Measurements from ENCODE around the gene LILRA5. TPM values are rescaled to one million over a fixed set of nuclear protein-coding genes. Genes with fewer than 3 reads are reported as not detected.
"Not testable (repeated sequence)": the region's sequence is repeated elsewhere in the genome, so short reads cannot be mapped to it uniquely, and the experiment has no call there.

The LILRA5 gene
- total RNA-seq, 2 donors from 2014 or later = not detected

GRCh38 chr19:54339646-54340358, 26.8 kb upstream of the LILRA5 start:
- H3K27ac Mint-ChIP-seq = no peak overlapping the region
- no peaks in the 10 kb centered on the region for H3K4me1 Mint-ChIP-seq (ENCODE audit: low read depth)

DNA sequence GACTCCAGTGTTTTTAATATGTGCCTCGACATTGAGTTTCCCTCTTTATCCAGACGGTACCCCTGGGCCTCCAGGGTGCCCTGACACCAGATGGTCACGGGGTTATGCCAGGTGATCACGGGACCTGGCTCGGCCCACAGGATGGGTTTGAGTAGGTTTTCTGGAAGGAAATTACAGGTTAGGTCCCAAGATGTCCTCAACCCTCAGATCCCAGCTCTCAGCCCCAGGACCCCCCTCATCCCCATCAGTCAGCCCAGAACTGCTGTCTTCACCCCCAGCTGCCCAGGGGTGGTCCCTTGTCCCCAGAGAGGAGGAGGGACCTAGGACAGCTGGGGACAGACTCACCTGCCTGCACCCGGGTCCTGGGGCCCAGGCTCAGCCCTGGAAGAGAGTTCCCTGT, 25.6 kb upstream of the LILRA5 start:
- H3K4me3 Mint-ChIP-seq = no peak overlapping the region
- no peaks in the 10 kb centered on the region for H3K36me3 Mint-ChIP-seq (ENCODE audit: insufficient read depth in 2 of 2)
- peaks cover 5% of the 10 kb centered on the region for H3K4me1 Mint-ChIP-seq (ENCODE audit: low read depth)
- no peaks in the 10 kb centered on the region for H3K9me3 Mint-ChIP-seq
- DNase-seq = no peak
- H3K27ac Mint-ChIP-seq = no peak overlapping the region
- no peak for ATAC-seq (replicated peaks in 1 of 2)
- peaks cover 9% of the 10 kb centered on the region for H3K27me3 Mint-ChIP-seq (ENCODE audit: low read depth)

More at GRCh38 chr19:54339646-54340358, 26.8 kb upstream of the LILRA5 start:
- DNase-seq (no peak), ATAC-seq (replicated peaks in 1 of 2) (no peak)
- H3K4me3 Mint-ChIP-seq = no peak overlapping the region
- no peaks in the 10 kb centered on the region for H3K9me3 Mint-ChIP-seq
- H3K36me3 Mint-ChIP-seq (ENCODE audit: insufficient read depth in 2 of 2) = no peaks in the 10 kb centered on the region
- H3K27me3 Mint-ChIP-seq (ENCODE audit: low read depth) = no peaks in the 10 kb centered on the region

GRCh38 chr19:54337858-54338230, 24.9 kb upstream of the LILRA5 start:
- no peak overlapping the region for H3K27ac Mint-ChIP-seq
- DNase-seq (no peak), ATAC-seq (replicated peaks in 1 of 2) (no peak)
- H3K4me1 Mint-ChIP-seq (ENCODE audit: low read depth) = peaks cover 5% of the 10 kb centered on the region
- no peaks in the 10 kb centered on the region for H3K9me3 Mint-ChIP-seq
- H3K4me3 Mint-ChIP-seq = no peak overlapping the region
- no peaks in the 10 kb centered on the region for H3K36me3 Mint-ChIP-seq (ENCODE audit: insufficient read depth in 2 of 2)
- H3K27me3 Mint-ChIP-seq (ENCODE audit: low read depth) = peaks cover 16% of the 10 kb centered on the region

DNA sequence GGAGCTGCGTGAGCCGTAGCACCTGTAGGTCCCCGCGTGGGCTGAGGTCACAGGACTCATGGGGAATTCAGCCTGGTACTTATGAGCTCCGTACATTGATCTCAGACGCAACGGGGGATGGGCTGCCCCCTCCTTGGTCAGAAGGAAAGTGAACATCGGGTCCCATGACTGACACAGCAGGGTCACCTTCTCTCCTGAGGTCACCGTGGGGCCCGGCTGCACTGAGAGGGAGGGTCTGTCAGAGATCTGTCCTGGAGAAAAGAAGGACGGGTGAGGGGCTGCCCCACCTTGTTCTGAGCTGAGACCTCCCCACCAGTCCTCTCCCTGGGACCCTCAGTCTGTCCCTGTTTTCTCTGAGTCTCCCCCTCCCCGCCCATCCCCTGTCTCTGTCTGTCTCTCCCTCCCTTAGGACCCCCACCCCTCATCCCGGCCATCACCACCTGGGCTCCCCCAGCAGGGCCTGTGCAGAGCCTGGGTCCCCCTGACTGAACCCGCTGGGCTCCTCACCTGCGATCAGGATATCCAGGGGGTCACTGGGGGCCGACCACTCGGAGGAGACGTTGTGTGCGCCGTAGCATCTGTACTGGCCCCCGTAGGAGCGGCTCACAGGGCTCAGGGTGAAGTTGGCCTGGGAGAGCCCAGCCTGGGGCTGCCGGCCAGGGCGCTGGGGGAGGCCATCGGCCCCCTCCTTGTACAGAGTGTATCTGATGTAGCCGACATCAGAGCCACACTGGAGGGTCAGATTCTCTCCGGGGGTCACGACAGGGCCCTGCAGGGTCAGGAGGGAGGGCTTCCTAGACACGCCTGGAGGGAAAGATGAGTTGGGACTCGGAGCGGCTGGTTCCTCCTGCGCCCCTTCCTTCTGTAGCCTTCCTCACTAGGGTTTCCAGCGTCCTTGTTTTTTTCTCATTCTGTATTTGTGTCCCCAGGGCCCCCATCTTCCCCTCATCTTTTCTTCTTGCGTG, 24.2 kb upstream of the LILRA5 start:
- Mint-ChIP-seq H3K4me3 (no peak overlapping the region), H3K9me3 (no peaks in the 10 kb centered on the region)

GRCh38 chr19:54335979-54336892, 23.3 kb upstream of the LILRA5 start:
- DNase-seq (no peak), ATAC-seq (replicated peaks in 1 of 2) (no peak)
- Mint-ChIP-seq H3K27ac (no peak overlapping the region), H3K36me3 (ENCODE audit: insufficient read depth in 2 of 2) (no peaks in the 10 kb centered on the region), H3K27me3 (ENCODE audit: low read depth) (peaks cover 18% of the 10 kb centered on the region), H3K4me1 (ENCODE audit: low read depth) (peaks cover 5% of the 10 kb centered on the region), H3K9me3 (no peaks in the 10 kb centered on the region), H3K4me3 (no peak overlapping the region)

More for the DNA sequence above, 24.2 kb upstream of the LILRA5 start:
- DNase-seq = no peak
- ATAC-seq (replicated peaks in 1 of 2) = no peak
- Mint-ChIP-seq H3K4me1 (ENCODE audit: low read depth) (peaks cover 5% of the 10 kb centered on the region), H3K27me3 (ENCODE audit: low read depth) (peaks cover 18% of the 10 kb centered on the region), H3K36me3 (ENCODE audit: insufficient read depth in 2 of 2) (no peaks in the 10 kb centered on the region), H3K27ac (no peak overlapping the region)

GRCh38 chr19:54335164-54335563, 22.2 kb upstream of the LILRA5 start:
- no peak for DNase-seq
- no peak for ATAC-seq (replicated peaks in 1 of 2)
- no peaks in the 10 kb centered on the region for H3K36me3 Mint-ChIP-seq (ENCODE audit: insufficient read depth in 2 of 2)
- H3K9me3 Mint-ChIP-seq = no peaks in the 10 kb centered on the region
- H3K27ac Mint-ChIP-seq = no peak overlapping the region
- H3K4me3 Mint-ChIP-seq = no peak overlapping the region
- peaks cover 18% of the 10 kb centered on the region for H3K27me3 Mint-ChIP-seq (ENCODE audit: low read depth)
- peaks cover 5% of the 10 kb centered on the region for H3K4me1 Mint-ChIP-seq (ENCODE audit: low read depth)

DNA sequence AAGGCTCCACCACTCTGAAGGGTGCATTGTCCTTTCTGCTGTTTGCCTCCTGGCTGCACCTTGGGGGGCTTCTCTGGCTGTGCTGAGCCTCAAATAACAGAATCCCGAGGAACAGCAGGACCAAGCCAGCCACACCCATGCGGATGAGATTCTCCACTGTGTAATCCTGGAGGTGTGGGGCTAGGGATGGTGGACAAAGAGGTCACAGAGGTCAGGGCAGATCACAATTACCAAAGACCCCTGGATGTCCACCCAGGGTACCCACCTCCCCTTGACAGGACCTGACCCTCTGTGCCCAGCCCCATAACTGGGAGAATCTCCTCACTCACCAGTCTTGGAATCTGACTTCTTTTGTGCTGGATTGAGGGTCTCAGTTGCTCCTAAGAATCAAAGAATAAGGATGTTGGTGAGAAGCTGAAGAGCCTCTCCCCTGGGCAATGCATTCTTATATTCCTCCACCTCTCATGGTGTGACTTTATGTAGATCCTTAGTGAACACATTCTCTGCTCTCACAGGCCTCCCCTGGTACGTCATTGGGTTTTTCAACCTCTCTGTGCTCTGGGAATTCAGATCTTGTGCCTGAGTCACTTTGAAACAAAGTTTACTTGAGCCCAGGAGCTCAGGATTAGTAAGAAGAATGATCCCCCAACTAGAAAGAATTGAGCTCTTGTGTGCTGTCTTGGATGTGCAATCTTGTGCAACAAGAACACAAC, 20.8 kb upstream of the LILRA5 start:
- no peak overlapping the region for H3K4me3 Mint-ChIP-seq
- peaks cover 1 to 3% of the 10 kb centered on the region in 2 donors for H3K9me3 Mint-ChIP-seq
- ATAC-seq (replicated peaks in 1 of 2) (no peak), DNase-seq (no peak)
- peaks cover 18% of the 10 kb centered on the region for H3K27me3 Mint-ChIP-seq (ENCODE audit: low read depth)
- no peak overlapping the region for H3K27ac Mint-ChIP-seq
- peaks cover 0 to 1% of the 10 kb centered on the region in 2 donors for H3K36me3 Mint-ChIP-seq (ENCODE audit: insufficient read depth in 2 of 2)
- H3K4me1 Mint-ChIP-seq (ENCODE audit: low read depth) = peaks cover 13% of the 10 kb centered on the region

DNA sequence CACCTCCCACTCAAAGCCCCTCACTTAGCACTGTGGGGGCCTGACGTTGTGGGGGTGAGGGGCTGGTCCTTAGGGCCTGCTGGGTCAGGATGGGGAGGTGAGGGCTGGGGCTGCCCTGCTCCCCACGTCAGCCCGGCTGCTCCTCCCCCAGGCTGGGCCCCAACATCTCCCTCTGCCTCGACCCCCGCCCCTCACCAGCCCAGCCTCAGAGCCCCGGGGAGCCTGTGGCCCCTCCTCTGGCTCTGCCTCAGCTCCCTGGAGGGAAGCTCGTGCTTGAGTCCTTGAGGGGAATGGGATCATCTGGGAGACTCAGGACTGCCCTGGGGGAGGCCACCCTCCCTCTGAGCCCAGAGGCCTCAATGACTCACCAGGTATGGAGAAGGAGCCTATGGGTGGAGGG, 19.2 kb upstream of the LILRA5 start:
- Mint-ChIP-seq H3K9me3 (peaks cover 2 to 3% of the 10 kb centered on the region in 2 donors), H3K27ac (no peak overlapping the region), H3K4me3 (no peak overlapping the region), H3K27me3 (ENCODE audit: low read depth) (peaks cover 18% of the 10 kb centered on the region), H3K36me3 (ENCODE audit: insufficient read depth in 2 of 2) (peaks cover 0 to 1% of the 10 kb centered on the region in 2 donors), H3K4me1 (ENCODE audit: low read depth) (peaks cover 24% of the 10 kb centered on the region)
- no peak for ATAC-seq (replicated peaks in 1 of 2)
- no peak for DNase-seq

GRCh38 chr19:54331626-54332025, 18.7 kb upstream of the LILRA5 start:
- H3K36me3 Mint-ChIP-seq (ENCODE audit: insufficient read depth in 2 of 2) = peaks cover 0 to 1% of the 10 kb centered on the region in 2 donors
- H3K9me3 Mint-ChIP-seq = peaks cover 2 to 3% of the 10 kb centered on the region in 2 donors
- DNase-seq = no peak
- H3K27me3 Mint-ChIP-seq (ENCODE audit: low read depth) = peaks cover 18% of the 10 kb centered on the region
- no peak for ATAC-seq (replicated peaks in 1 of 2)
- peaks cover 28% of the 10 kb centered on the region for H3K4me1 Mint-ChIP-seq (ENCODE audit: low read depth)
- no peak overlapping the region for H3K27ac Mint-ChIP-seq
- H3K4me3 Mint-ChIP-seq = no peak overlapping the region

DNA sequence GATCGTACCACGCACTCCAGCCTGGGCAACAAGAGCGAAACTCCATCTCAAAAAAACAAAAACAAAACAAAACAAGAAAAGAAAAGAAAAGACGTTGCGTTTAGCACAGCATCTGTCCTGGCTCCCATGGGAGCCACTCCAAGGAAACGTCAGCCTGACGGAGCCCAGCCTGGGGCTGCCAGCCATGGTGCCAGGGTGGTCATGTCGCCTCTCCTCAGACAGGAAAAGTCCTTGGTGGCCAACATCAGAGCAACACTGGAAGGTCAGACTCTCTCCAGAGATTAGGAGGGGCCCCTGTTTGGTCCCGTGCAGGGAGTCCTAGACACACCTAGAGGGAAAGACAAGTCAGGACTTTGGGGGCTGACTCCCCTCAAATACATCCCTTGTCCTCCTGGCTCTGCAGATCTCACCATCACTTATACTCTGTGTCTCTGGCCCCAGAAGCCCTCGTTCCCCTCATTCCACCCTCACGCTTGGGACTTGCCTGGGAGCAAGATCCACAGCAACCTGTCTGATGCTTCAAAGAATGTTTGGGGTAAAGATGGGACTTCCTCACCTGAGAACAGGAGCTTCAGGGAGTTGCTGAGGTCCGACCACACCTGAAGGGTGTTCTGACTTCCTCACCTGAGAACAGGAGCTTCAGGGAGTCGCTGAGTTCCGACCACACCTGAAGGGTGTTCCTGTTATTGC, 16.7 kb upstream of the LILRA5 start:
- H3K27ac Mint-ChIP-seq = no peak overlapping the region
- peaks cover 28% of the 10 kb centered on the region for H3K4me1 Mint-ChIP-seq (ENCODE audit: low read depth)
- DNase-seq (no peak), ATAC-seq (replicated peaks in 1 of 2) (no peak)
- peaks cover 18% of the 10 kb centered on the region for H3K27me3 Mint-ChIP-seq (ENCODE audit: low read depth)
- peaks cover 2 to 3% of the 10 kb centered on the region in 2 donors for H3K9me3 Mint-ChIP-seq
- no peak overlapping the region for H3K4me3 Mint-ChIP-seq
- H3K36me3 Mint-ChIP-seq (ENCODE audit: insufficient read depth in 2 of 2) = peaks cover 0 to 1% of the 10 kb centered on the region in 2 donors

DNA sequence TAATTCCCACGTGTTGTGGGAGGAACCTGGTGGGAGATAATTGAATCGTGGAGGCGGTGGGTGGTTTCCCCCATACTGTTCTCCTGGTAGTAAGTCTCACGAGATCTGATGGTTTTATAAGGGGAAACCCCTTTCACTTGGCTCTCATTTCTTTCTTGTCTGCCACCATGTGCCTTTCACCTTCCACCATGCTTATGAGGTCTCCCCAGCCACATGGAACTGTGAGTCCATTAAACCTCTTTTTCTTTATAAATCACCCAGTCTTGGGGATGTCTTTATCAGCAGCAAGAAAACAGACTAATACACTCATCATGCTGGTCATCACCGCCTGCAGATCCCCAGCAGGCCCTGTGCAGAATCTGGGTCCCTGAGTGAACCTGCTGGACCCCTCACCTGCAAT, 15.8 kb upstream of the LILRA5 start:
- Mint-ChIP-seq H3K27me3 (ENCODE audit: low read depth) (peaks cover 11% of the 10 kb centered on the region), H3K4me1 (ENCODE audit: low read depth) (peaks cover 22% of the 10 kb centered on the region)
- not testable (repeated sequence) for DNase-seq; ATAC-seq (replicated peaks in 1 of 2); H3K9me3 Mint-ChIP-seq; H3K36me3 Mint-ChIP-seq (ENCODE audit: insufficient read depth in 2 of 2); H3K27ac Mint-ChIP-seq; H3K4me3 Mint-ChIP-seq

- no peak for ATAC-seq (replicated peaks in 1 of 2)
- Mint-ChIP-seq H3K27me3 (ENCODE audit: low read depth) (peaks cover 19% of the 10 kb centered on the region), H3K4me3 (no peak overlapping the region), H3K27ac (no peak overlapping the region), H3K4me1 (ENCODE audit: low read depth) (peaks cover 22% of the 10 kb centered on the region), H3K36me3 (ENCODE audit: insufficient read depth in 2 of 2) (peaks cover 0 to 1% of the 10 kb centered on the region in 2 donors), H3K9me3 (peaks cover 2 to 3% of the 10 kb centered on the region in 2 donors)
- no peak for DNase-seq
Measured at GRCh38 chr19:54325631-54326030, 12.7 kb upstream of the LILRA5 start.
